Left lung (tissue), 10 donors: Measurements from ENCODE around the gene DPM1. TPM values are rescaled to one million over a fixed set of nuclear protein-coding genes. Genes with fewer than 3 reads are reported as not detected.

Experiments used
- ATAC-seq: fragments of 200-7000 bp; cut with Tn5 transposase; one replicate; pipeline ENCODE4 v1.9.1; 2020; ENCODE audit warnings: moderate library complexity
- DNase-seq, 4 donors: peaks; one replicate each; pipeline ENCODE4 v3.0.0-alpha.2; 2013 to 2020
- H3K27ac ChIP-seq, 2 donors: fragments of 200-600 bp; sonication (generic) in 1 of 2; one replicate each; pipeline versions ENCODE4 v1.5.0 to v1.8.0; 2020 to 2021
- H3K27me3 ChIP-seq, 2 donors: fragments of 200-600 bp; sonication (generic) in 1 of 2; one replicate each; pipeline versions ENCODE4 v1.5.0 to v1.8.0; 2020 to 2021
- H3K36me3 ChIP-seq, 2 donors: fragments of 200-600 bp; sonication (generic) in 1 of 2; one replicate each; pipeline versions ENCODE4 v1.5.0 to v1.8.0; 2020 to 2021
- H3K4me1 ChIP-seq, 2 donors: fragments of 200-600 bp; one replicate each; pipeline ENCODE4 v1.8.0; 2021
- H3K4me3 ChIP-seq, 2 donors: fragments of 200-600 bp; sonication (generic) in 1 of 2; one replicate each; pipeline versions ENCODE4 v1.5.0 to v1.8.0; 2020 to 2021; ENCODE audit warnings: mild to moderate bottlenecking in 1 of 2
- H3K9me3 ChIP-seq, 2 donors: fragments of 200-600 bp; sonication (generic) in 1 of 2; one replicate each; pipeline versions ENCODE4 v1.5.0 to v1.8.0; 2020 to 2021
- intact Hi-C, 2 donors: fragments of 100-400 bp; cut with DNase I; formaldehyde crosslinking; loops; one replicate each; pipeline versions ENCODE4 v1.11.2 to v1.14.2; 2022
- polyA plus RNA-seq, 6 donors: library from polyadenylated mRNA; unstranded; fragments of 120-200 nt; gene quantifications; one replicate each; pipeline ENCODE4 v1.2.1, GENCODE V29; 2013; ENCODE audit not compliant: insufficient read length in 6 of 6
- total RNA-seq, 2 donors: library from RNA; stranded (reverse); fragmentation: NEBNext Ultra II Directional; extraction: Animal tissue kit (Norgen Biotek cat#: 25700); gene quantifications; one replicate each; pipeline ENCODE4 v1.2.1, GENCODE V29; 2021
- TF ChIP-seq, protein P1 (sequence below), 2 donors: fragments of 200-600 bp; sonication (generic) in 1 of 2; IDR thresholded peaks; one replicate each; pipeline versions ENCODE4 v1.5.0 to v1.8.0; 2021; ENCODE audit warnings: antibody characterized with exemption in 2 of 2
- donor health status: DM: no; HTN: yes; CAD: no.
- donor health status: DM: no; HTN: no; CAD: no.

DPM1 gene
- total and polyA plus RNA-seq, 8 donors = 31.9 to 63.3 (median 56.4) TPM

DNA sequence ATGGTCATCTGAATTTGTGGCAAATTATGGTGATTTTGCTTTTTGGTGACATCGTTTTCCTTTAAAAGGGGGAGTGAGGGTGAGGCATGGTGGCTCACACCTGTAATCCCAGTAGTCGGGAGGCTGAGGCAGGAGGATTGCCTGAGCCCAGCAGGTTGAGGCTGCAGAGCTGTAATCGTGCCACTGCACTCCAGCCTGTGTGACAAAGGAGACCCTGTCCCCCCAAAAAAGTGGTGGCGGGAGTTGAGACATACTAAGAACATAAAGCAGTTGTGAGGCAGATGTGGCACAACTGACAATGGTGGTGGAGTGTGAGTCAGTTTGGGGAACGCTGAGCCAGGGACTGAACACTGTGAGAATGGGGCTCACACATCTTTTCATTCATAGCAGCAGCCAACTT lies 72.6 kb downstream of the DPM1 start:
- H3K4me3 ChIP-seq = no peak overlapping the region
- no peaks in the 10 kb centered on the region for H3K4me1 ChIP-seq
- H3K27ac ChIP-seq = no peak overlapping the region
- ATAC-seq (no peak), DNase-seq (no peak)
- TF ChIP-seq, protein P1, sequence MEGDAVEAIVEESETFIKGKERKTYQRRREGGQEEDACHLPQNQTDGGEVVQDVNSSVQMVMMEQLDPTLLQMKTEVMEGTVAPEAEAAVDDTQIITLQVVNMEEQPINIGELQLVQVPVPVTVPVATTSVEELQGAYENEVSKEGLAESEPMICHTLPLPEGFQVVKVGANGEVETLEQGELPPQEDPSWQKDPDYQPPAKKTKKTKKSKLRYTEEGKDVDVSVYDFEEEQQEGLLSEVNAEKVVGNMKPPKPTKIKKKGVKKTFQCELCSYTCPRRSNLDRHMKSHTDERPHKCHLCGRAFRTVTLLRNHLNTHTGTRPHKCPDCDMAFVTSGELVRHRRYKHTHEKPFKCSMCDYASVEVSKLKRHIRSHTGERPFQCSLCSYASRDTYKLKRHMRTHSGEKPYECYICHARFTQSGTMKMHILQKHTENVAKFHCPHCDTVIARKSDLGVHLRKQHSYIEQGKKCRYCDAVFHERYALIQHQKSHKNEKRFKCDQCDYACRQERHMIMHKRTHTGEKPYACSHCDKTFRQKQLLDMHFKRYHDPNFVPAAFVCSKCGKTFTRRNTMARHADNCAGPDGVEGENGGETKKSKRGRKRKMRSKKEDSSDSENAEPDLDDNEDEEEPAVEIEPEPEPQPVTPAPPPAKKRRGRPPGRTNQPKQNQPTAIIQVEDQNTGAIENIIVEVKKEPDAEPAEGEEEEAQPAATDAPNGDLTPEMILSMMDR (IDR thresholded peaks at IDR 0.05) = no peak
- H3K36me3 ChIP-seq = peaks cover 0 to 39% of the 10 kb centered on the region in 2 donors
- no peaks in the 10 kb centered on the region for H3K9me3 ChIP-seq
- no peaks in the 10 kb centered on the region for H3K27me3 ChIP-seq
- intact Hi-C loops = no loop called here

- Histone ChIP-seq H3K36me3 (peaks cover 0 to 32% of the 10 kb centered on the region in 2 donors), H3K27ac (no peak overlapping the region), H3K4me3 (no peak overlapping the region), H3K4me1 (no peaks in the 10 kb centered on the region), H3K9me3 (no peaks in the 10 kb centered on the region), H3K27me3 (no peaks in the 10 kb centered on the region)
- no peak for DNase-seq
- intact Hi-C loops = no loop called here
- no peak for ATAC-seq
- TF ChIP-seq, protein P1 (IDR thresholded peaks at IDR 0.05) = no peak
Observed at GRCh38 chr20:50885068-50885467, 73.3 kb downstream of the DPM1 start.

Other genes with a start within 250 kb of the DPM1 start
- 10 to 100 TPM; 23.5 to 37.3 TPM for gene PARD6B, start 227.0 kb downstream of the DPM1 start, total RNA-seq
- 1 to 10 TPM; 5.1 to 9.0 (median 6.5) TPM for gene PARD6B, start 227.0 kb downstream of the DPM1 start, polyA plus RNA-seq
- gene BCAS4, start 163.5 kb downstream of the DPM1 start, total RNA-seq = 1 to 10 TPM; 2.9 to 4.6 TPM
- gene BCAS4, start 163.5 kb downstream of the DPM1 start, polyA plus RNA-seq = 1 to 10 TPM; 5.8 to 8.2 (median 7.2) TPM
- 10 to 100 TPM; 51.9 to 58.7 TPM for gene ADNP, start 27.1 kb downstream of the DPM1 start, total RNA-seq
- gene ADNP, start 27.1 kb downstream of the DPM1 start, polyA plus RNA-seq = 100 to 1,000 TPM; 102 to 130 (median 115) TPM
- gene MOCS3, start 286 bp upstream of the DPM1 start, total RNA-seq = 1 to 10 TPM; 3.1 to 3.6 TPM
- 1 to 10 TPM; 3.4 to 4.2 (median 3.8) TPM for gene MOCS3, start 286 bp upstream of the DPM1 start, polyA plus RNA-seq
- gene KCNG1, start 64.6 kb upstream of the DPM1 start, total RNA-seq = under 1 TPM; 0.31 to 0.70 TPM
- gene KCNG1, start 64.6 kb upstream of the DPM1 start, polyA plus RNA-seq = 1 to 10 TPM in 2 of 6 donors, under 1 TPM in 4; 0.34 to 1.5 (median 0.69) TPM